Skeletal muscle tissue (tissue), 4 donors: ENCODE results near the gene SNAI3. TPM values are rescaled to one million over a fixed set of nuclear protein-coding genes. Genes with fewer than 3 reads are reported as not detected.
"Not testable (repeated sequence)": the region's sequence is repeated elsewhere in the genome, so short reads cannot be mapped to it uniquely, and the experiment has no call there.

ENCODE experiments used
- H3K27ac ChIP-seq: one replicate; pipeline ENCODE4 v1.7.0; 2013; ENCODE audit warnings: mild to moderate bottlenecking, low read depth, low read length, inconsistent platforms
- H3K27me3 ChIP-seq, 3 donors: one replicate each; pipeline ENCODE4 v1.7.0; 2013; ENCODE audit warnings: low read length in 3 of 3; ENCODE audit not compliant: control insufficient read depth in 3 of 3, insufficient read depth in 3 of 3
- H3K36me3 ChIP-seq, 3 donors: one replicate each; pipeline ENCODE4 v1.7.0; 2013; ENCODE audit warnings: low read length in 3 of 3; ENCODE audit not compliant: control insufficient read depth in 3 of 3, insufficient read depth in 3 of 3
- H3K4me1 ChIP-seq, 3 donors: one replicate each; pipeline ENCODE4 v1.7.0; 2013; ENCODE audit warnings: low read length in 3 of 3, mild to moderate bottlenecking in 3 of 3; ENCODE audit not compliant: control insufficient read depth in 3 of 3, insufficient read depth in 3 of 3
- H3K4me3 ChIP-seq, 3 donors: one replicate each; pipeline ENCODE4 v1.7.0; 2013; ENCODE audit warnings: low read length in 3 of 3
- H3K9ac ChIP-seq, 3 donors: one replicate each; pipeline ENCODE4 v1.7.0; 2013; ENCODE audit warnings: low read length in 3 of 3, mild to moderate bottlenecking in 3 of 3, moderate library complexity in 2 of 3, low read depth in 1 of 3
- H3K9me3 ChIP-seq, 3 donors: one replicate each; pipeline ENCODE4 v1.7.0; 2013; ENCODE audit warnings: low read length in 3 of 3; ENCODE audit not compliant: control insufficient read depth in 3 of 3
- total RNA-seq: library from RNA; depleted of rRNA; stranded (reverse); fragments of >200 nt; gene quantifications from one replicate; pipeline ENCODE4 v1.2.3, GENCODE V29; 2014
- donor health status: Osteomylitis.

Gene SNAI3
- total RNA-seq, 1 donor from 2014 or later, result 8.4 TPM

DNA sequence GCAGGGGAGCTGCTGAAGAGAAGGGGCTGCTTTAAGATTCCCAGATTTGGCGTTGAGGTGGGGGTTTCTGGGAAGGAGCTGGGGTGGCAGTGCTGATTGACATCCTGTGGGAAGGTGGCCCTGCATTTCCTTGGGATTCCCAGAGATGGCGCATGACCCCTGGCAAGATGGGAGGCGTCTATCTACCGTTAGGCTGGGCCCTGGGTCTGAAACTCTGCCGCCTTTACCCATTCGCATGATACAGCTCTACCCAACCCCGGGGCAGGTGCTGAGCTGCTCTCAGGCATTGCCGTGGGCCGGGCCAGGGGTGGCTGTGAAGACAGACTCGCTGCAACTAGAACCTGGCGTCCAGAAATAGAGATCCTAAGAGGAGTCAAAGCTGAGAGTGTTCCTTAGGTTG lies 13.5 kb downstream of the SNAI3 start:
- Histone ChIP-seq H3K36me3 (peaks cover 0 to 3% (median 2%) of the 10 kb centered on the region in 3 donors), H3K9ac (peak overlapping the region in 2 of 3 donors; percentile 25 to 59), H3K4me1 (peaks cover 58 to 79% (median 76%) of the 10 kb centered on the region in 3 donors), H3K27me3 (peaks cover 0 to 4% (median 0%) of the 10 kb centered on the region in 3 donors), H3K9me3 (no peaks in the 10 kb centered on the region), H3K4me3 (peak overlapping the region in 1 of 3 donors; percentile 20), H3K27ac (peak overlapping the region; percentile 90)

DNA sequence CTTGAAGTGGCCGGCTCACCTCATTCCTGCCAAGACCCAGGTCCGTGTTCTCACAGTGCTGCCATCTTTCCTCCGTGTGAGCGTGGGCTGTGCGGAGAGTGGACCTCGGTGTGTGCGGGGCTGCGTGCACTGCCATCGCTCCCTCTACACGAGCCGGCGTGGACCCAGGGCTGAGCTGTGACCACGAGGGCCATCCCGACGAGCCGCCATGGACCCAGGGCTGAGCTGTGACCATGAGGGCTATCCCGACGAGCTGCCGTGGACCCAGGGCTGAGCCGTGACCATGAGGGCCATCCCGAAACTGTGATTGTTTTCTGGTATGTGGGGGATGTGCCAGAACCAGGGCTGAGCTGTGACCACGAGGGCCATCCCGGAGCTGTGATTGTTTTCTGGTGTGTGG lies 14.5 kb downstream of the SNAI3 start:
- Histone ChIP-seq H3K4me1 (peaks cover 48 to 69% (median 66%) of the 10 kb centered on the region in 3 donors), H3K9me3 (no peaks in the 10 kb centered on the region), H3K9ac (peak overlapping the region in 1 of 3 donors; percentile 33), H3K36me3 (peaks cover 0 to 2% (median under 1%) of the 10 kb centered on the region in 3 donors), H3K27me3 (peaks cover 0 to under 1% (median 0%) of the 10 kb centered on the region in 3 donors), H3K27ac (peak overlapping the region; percentile 90), H3K4me3 (no peak overlapping the region)

DNA sequence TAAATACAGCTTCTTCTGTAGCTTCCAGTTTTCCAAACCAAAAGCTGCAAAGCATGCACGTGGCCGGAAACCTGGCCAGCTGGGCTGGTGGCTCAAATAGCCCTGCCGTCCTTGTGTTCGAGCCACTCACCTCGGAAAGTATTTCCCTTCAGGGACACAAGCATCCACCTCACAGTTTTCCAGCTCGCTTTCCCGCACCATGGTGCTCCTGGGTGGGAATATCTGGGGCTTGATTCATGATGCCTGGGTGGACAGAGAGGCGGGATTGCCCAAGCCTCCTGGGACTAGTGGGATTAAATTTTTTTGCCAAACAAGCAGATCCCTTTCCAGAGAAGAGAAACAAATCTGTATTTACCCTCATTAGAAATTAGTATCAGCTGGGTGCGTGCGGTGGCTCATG lies 16.3 kb downstream of the SNAI3 start:
- Histone ChIP-seq H3K27me3 (no peaks in the 10 kb centered on the region), H3K4me1 (peaks cover 35 to 57% (median 52%) of the 10 kb centered on the region in 3 donors), H3K9me3 (no peaks in the 10 kb centered on the region), H3K36me3 (peaks cover 2 to 3% (median 2%) of the 10 kb centered on the region in 3 donors), H3K4me3 (no peak overlapping the region), H3K27ac (no peak overlapping the region), H3K9ac (peak overlapping the region in 1 of 3 donors; percentile 45)

DNA sequence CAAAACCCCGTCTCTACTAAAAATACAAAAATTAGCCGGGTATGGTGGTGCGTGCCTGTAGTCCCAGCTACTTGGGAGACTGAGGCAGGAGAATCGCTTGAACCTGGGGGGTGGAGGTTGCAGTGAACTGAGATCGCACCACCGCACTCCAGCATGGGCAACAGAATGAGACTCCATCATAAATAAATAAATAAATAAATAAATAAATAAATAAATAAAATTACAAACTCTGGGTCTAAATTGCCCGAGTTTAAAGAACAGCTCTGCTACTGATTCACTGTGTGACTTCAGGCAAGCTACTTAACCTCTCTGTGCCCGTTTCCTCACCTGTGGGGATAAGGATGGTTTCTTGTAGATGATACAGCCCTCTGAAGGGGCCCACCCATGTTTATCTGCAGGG lies 16.8 kb downstream of the SNAI3 start:
- not testable (repeated sequence) for H3K36me3 ChIP-seq, H3K27me3 ChIP-seq, H3K27ac ChIP-seq, H3K4me3 ChIP-seq, H3K9me3 ChIP-seq
- peaks cover 35 to 53% (median 51%) of the 10 kb centered on the region in 3 donors for H3K4me1 ChIP-seq
- H3K9ac ChIP-seq, result peak overlapping the region in 1 of 3 donors; percentile 45

DNA sequence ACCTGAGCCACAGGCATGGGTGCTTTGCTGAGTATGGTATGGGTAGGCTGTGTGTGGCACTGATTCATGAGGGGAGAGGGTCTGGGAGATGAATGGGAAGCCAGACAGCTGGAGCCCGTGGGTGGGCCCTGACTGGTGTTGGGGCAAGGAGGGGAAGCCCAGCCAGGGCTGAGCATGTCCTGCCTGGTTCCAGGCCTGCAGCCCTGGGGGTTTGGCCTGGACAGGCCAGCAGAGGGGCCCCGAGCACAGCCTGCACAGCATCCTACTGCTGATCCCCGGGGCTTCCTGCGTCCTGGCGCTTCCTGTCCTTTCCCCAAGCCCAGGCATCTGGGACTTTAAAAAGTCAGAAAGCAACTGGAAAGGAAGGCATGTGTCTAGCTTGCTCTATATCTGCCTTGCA lies 18.8 kb downstream of the SNAI3 start:
- Histone ChIP-seq H3K4me1 (peaks cover 28 to 40% (median 34%) of the 10 kb centered on the region in 3 donors), H3K27me3 (no peaks in the 10 kb centered on the region), H3K36me3 (peaks cover 0 to 3% (median 2%) of the 10 kb centered on the region in 3 donors), H3K4me3 (no peak overlapping the region), H3K9me3 (no peaks in the 10 kb centered on the region), H3K27ac (no peak overlapping the region), H3K9ac (peak overlapping the region in 1 of 3 donors; percentile 25)

DNA sequence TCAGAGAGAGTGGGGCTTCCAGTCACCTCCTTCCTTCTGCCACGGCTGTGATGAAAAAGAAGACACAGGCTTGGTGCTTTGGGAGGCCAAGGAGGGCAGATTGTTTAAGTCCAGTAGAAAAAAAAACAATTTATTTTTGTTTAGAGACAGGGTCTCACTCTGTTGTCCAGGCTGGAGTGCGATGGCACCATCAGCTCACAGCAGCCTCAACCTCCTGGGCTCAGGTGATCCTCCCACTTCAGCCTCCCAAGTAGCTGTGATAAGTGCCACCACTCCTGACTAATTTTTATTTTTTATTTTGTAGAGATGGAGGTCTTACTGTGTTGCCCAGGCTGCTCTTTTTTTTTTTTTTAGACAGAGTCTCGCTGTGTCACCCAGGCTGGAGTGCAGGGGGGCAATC lies 20.7 kb downstream of the SNAI3 start:
- H3K4me3 ChIP-seq, result no peak overlapping the region
- no peaks in the 10 kb centered on the region for H3K27me3 ChIP-seq
- H3K27ac ChIP-seq, result peak overlapping the region; percentile 8
- H3K9ac ChIP-seq, result no peak overlapping the region
- H3K36me3 ChIP-seq, result peaks cover 0 to 3% (median 2%) of the 10 kb centered on the region in 3 donors
- peaks cover 24 to 28% (median 26%) of the 10 kb centered on the region in 3 donors for H3K4me1 ChIP-seq
- no peaks in the 10 kb centered on the region for H3K9me3 ChIP-seq

DNA sequence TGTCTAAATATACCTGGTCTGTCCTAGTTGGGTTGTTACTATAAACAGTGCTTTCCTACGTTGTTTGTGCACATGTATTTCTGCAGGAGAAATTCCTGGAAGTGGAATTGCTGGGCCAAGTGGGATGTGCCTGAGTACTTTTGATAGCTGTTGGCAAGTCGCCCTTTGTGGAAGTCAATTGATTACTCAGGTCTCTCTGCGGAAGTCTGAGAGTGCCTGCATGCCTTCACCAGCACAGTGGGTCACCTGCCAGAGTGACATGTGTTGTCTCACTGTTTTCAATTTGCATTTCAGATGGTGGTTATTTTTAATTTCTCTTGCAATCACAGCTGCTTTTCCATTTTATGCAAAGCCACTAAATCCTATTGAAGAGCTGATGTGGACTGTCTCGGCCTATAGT lies 21.2 kb downstream of the SNAI3 start:
- H3K27me3 ChIP-seq, result no peaks in the 10 kb centered on the region
- H3K27ac ChIP-seq, result peak overlapping the region; percentile 37
- no peak overlapping the region for H3K9ac ChIP-seq
- peaks cover 23 to 26% (median 24%) of the 10 kb centered on the region in 3 donors for H3K4me1 ChIP-seq
- H3K9me3 ChIP-seq, result no peaks in the 10 kb centered on the region
- no peak overlapping the region for H3K4me3 ChIP-seq
- H3K36me3 ChIP-seq, result peaks cover 0 to 3% (median 2%) of the 10 kb centered on the region in 3 donors

DNA sequence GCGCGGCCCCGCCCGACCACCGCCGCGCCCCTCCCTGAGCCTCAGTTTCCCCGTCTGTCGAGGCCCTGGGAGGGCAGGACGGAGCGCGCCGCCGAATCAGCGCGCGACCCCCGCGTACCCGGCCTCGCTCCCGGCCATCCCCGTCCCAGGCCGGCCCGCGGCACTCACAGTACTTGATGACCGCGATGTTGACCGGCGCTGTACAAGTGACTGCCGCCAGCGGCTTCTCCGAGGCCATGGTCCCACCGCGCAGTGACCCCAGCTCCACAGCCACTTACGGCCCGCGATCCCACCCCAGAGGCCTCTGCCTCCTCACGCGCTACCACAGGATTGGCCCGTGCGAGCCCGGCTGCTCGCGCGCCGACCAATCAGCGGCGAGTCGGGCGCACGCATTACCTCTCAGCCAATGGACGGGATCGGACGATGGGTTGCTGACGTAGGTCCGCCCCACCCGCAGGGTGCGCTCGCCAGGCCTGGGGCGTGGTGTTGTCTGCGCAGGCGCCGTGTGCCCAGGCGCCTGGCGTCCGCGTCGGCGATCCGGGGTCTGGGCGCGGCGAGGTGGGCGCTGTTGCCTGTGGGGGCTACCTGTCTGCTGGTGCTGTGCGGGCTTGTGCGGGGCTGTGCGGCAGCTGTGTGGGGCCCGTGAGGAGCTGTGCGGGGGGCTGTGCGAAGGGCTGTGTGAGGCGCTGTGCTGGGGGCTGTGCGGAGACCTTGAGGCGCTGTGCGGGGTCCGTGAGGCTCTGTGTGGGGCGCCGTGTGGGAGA lies 23.3 kb downstream of the SNAI3 start, which contains the start of gene MVD:
MVD (minus strand) TSS at position 249 of the 764 bp plus-strand sequence; CDS start at position 238, 11 bp downstream.
- no peaks in the 10 kb centered on the region for H3K27me3 ChIP-seq
- H3K27ac ChIP-seq, result peak within 1 kb of the TSS; percentile 82
- peaks cover 17 to 22% (median 18%) of the 10 kb centered on the region in 3 donors for H3K4me1 ChIP-seq

DNA sequence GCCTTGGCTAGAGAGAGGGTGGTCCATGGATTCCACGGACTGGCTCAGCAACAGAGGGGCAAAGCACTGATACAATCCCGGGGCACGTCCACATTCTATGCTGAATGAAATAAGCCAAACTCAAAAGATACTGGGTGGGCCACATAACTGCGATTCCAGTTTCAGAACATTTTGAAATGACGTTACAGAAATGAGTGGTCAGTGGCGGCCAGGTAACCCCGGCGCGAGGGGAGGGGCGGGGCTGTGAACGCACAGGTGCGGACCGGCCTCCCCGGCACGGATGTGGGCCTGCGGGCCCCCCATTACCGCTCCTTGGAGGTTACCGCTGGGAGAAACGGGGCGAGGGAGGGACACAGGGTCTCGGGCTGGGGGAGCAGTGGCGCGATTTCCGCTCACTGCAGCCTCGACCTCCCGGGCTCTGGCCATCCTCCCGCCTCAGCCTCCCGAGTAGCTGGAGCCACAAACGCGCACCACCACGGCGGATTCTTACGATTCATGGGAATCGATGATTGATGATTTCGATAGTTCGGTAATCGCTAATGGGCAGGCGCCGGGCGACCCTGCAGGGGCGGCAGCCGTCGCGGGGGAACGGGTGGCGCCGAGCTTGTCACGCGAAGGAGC lies 24.0 kb downstream of the SNAI3 start:
- peaks cover 17 to 22% (median 18%) of the 10 kb centered on the region in 3 donors for H3K4me1 ChIP-seq
- H3K9ac ChIP-seq, result peak overlapping the region; percentile 81 to 97 (median 83)
- peaks cover 5 to 15% (median 5%) of the 10 kb centered on the region in 3 donors for H3K36me3 ChIP-seq
- no peaks in the 10 kb centered on the region for H3K27me3 ChIP-seq
- H3K4me3 ChIP-seq, result peak overlapping the region; percentile 76 to 95 (median 93)
- peak overlapping the region; percentile 82 for H3K27ac ChIP-seq
- no peaks in the 10 kb centered on the region for H3K9me3 ChIP-seq

More for the DNA sequence above, 23.3 kb downstream of the SNAI3 start, which contains the start of gene MVD:
- H3K36me3 ChIP-seq, result peaks cover 4 to 8% (median 5%) of the 10 kb centered on the region in 3 donors
- no peaks in the 10 kb centered on the region for H3K9me3 ChIP-seq
- H3K9ac ChIP-seq, result peak within 1 kb of the TSS; percentile 89 to 97 (median 89)
- peak within 1 kb of the TSS; percentile 81 to 95 (median 93) for H3K4me3 ChIP-seq
